ENCODE measurements around the gene ATP11A.

The ATP11A gene

DNA sequence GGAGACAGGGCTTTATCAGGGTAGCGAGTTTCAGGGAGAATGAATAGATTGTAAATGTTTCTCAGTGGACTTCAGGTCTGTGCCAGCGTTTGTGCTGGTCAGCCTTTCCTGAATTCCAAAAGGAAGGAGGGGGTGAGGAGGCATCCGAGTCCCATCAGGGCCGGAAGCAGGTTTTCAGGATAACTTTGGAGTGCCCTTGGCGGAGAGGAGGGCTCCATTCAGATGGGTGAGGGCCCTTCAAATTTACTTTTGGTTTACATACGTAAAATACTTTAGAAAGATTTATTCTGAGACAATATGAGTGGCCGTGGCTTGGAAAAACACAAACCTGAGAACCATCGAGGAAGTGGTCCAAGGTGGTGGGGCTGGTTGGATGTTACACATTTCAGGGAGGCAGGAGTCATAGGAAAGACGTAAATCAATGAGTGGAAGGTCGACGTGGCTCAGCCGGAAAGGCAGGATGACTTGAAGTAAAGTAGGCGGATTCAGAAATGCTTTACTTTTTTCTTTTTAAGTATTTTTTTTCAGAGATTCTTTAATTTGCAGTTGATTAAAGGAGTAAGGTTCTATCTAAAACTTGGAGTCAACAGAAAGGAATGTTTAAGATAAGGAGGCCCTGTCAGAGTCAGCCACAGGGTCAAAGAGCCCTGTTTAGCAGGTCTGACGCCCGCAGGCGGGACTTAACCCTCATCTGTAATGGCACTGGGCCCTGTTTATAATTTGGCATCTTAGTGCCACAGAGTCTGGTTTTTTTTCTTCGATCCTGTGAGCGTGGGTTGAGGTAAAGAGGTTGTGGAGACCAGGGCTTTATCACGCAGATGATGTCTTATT is 32.8 kb downstream of the ATP11A start:
- H3K9me3 ChIP-seq (ENCODE audit: severe bottlenecking): no peaks in the 10 kb centered on the region
- peaks cover 19% of the 10 kb centered on the region for H3K4me1 ChIP-seq (ENCODE audit: insufficient read depth, poor library complexity, severe bottlenecking)
- H3K27me3 ChIP-seq (ENCODE audit: insufficient read depth, poor library complexity, severe bottlenecking): no peaks in the 10 kb centered on the region
- no peaks in the 10 kb centered on the region for H3K36me3 ChIP-seq (ENCODE audit: low read depth)
- H3K4me3 ChIP-seq (ENCODE audit: severe bottlenecking): no peak overlapping the region
- peak; percentile 75 for ATAC-seq (ENCODE audit: low read depth)
- TF ChIP-seq, protein P1, sequence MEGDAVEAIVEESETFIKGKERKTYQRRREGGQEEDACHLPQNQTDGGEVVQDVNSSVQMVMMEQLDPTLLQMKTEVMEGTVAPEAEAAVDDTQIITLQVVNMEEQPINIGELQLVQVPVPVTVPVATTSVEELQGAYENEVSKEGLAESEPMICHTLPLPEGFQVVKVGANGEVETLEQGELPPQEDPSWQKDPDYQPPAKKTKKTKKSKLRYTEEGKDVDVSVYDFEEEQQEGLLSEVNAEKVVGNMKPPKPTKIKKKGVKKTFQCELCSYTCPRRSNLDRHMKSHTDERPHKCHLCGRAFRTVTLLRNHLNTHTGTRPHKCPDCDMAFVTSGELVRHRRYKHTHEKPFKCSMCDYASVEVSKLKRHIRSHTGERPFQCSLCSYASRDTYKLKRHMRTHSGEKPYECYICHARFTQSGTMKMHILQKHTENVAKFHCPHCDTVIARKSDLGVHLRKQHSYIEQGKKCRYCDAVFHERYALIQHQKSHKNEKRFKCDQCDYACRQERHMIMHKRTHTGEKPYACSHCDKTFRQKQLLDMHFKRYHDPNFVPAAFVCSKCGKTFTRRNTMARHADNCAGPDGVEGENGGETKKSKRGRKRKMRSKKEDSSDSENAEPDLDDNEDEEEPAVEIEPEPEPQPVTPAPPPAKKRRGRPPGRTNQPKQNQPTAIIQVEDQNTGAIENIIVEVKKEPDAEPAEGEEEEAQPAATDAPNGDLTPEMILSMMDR (IDR thresholded peaks at IDR 0.05; ENCODE audit: poor library complexity, severe bottlenecking): no peak
- H3K27ac ChIP-seq (ENCODE audit: poor library complexity, severe bottlenecking): peak overlapping the region; percentile 31
- peak; percentile 27 for DNase-seq (ENCODE audit: low spot score)

DNA sequence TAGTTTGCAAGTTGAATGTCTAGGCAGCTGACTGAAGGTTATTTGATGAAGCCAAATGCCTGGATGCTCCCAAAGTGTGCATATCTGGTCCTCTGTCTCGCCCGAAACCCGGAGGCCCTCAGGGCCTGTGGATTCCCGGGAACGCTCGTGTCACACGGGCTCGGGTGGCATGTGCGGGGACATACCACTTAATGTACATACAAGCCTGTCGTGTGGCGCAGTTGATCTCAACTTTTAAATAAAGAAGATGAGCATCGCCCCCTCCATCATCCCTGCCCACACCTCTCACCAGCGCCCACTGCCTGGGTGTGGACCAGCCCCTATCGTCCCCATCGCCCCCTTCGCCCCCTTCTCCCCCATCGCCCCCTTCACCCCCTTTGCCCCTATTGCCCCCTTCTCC is 33.9 kb downstream of the ATP11A start:
- TF ChIP-seq, protein P1 (IDR thresholded peaks at IDR 0.05; ENCODE audit: poor library complexity, severe bottlenecking): no peak
- ATAC-seq (ENCODE audit: low read depth): no peak

DNA sequence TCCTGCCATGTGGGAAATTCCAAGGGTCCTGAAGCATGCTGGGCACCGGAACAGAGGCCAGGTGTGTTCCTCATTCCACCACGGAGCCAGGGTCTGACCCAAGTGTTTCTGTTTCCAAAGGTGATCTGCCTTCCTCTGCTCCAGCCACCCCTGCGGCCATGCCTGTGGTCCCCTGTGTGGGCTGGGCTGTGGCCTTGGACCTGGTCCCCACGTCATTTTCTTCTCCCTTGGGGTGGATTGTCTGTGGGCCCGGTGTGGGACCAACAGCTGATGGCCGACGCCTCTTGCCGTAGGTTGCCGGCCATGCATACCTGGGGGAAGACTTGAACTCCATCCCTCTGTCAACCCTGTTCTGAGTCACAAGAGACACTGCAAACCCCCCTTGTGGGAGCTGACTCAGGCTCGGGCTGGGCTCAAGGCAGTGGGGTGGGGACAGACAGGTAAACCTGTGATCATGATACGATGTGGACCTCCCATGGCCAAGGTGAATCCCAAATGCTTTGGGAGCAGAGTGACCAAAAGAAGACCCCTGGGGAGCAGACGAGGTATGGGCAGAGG is 35.0 kb downstream of the ATP11A start:
- H3K9me3 ChIP-seq (ENCODE audit: severe bottlenecking): no peaks in the 10 kb centered on the region
- H3K4me1 ChIP-seq (ENCODE audit: insufficient read depth, poor library complexity, severe bottlenecking): peaks cover 15% of the 10 kb centered on the region
- DNase-seq (ENCODE audit: low spot score): no peak
- peak; percentile 58 for ATAC-seq (ENCODE audit: low read depth)
- no peaks in the 10 kb centered on the region for H3K27me3 ChIP-seq (ENCODE audit: insufficient read depth, poor library complexity, severe bottlenecking)
- no peaks in the 10 kb centered on the region for H3K36me3 ChIP-seq (ENCODE audit: low read depth)
- H3K4me3 ChIP-seq (ENCODE audit: severe bottlenecking): no peak overlapping the region
- H3K27ac ChIP-seq (ENCODE audit: poor library complexity, severe bottlenecking): no peak overlapping the region
- TF ChIP-seq, protein P1 (IDR thresholded peaks at IDR 0.05; ENCODE audit: poor library complexity, severe bottlenecking): no peak

More for the DNA sequence above, 33.9 kb downstream of the ATP11A start:
- Histone ChIP-seq H3K36me3 (ENCODE audit: low read depth) (no peaks in the 10 kb centered on the region), H3K27me3 (ENCODE audit: insufficient read depth, poor library complexity, severe bottlenecking) (no peaks in the 10 kb centered on the region), H3K4me3 (ENCODE audit: severe bottlenecking) (no peak overlapping the region), H3K9me3 (ENCODE audit: severe bottlenecking) (no peaks in the 10 kb centered on the region), H3K27ac (ENCODE audit: poor library complexity, severe bottlenecking) (no peak overlapping the region), H3K4me1 (ENCODE audit: insufficient read depth, poor library complexity, severe bottlenecking) (peaks cover 17% of the 10 kb centered on the region)
- no peak for DNase-seq (ENCODE audit: low spot score)

DNA sequence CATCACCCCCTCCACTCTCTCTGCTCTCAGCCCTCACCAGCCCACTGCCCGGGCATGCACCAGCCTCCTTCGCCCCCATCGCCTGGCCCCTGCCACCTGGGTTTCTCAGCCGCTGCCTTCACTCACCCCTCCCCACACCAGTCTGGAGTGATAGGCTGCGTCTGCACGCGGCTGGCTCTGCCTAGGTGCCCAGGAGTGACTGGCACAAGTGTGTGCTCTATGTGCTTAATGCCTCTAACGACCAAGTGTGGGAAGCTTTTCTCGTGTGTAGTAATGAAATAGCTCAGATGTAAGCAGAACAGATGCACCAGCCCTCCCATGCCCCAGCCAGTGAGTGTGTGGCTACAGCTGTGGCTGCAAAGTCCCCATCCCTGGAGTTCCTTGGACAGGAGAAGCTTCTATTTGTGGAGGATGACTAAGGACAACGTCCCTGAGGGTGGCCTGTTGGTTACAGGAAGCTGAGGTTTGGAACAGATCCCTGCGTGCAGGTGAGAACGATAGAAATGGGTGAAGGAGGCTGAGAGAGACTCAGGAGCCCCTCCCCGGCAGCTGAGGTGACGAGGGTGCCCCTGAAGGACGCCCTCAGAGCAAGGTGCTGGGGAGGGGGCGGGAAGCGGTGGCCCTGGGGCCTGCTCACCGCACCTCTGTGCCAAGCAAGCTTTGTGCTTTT is 35.6 kb downstream of the ATP11A start:
- Histone ChIP-seq H3K4me3 (ENCODE audit: severe bottlenecking) (no peak overlapping the region), H3K27me3 (ENCODE audit: insufficient read depth, poor library complexity, severe bottlenecking) (no peaks in the 10 kb centered on the region), H3K27ac (ENCODE audit: poor library complexity, severe bottlenecking) (no peak overlapping the region), H3K9me3 (ENCODE audit: severe bottlenecking) (no peaks in the 10 kb centered on the region), H3K36me3 (ENCODE audit: low read depth) (no peaks in the 10 kb centered on the region), H3K4me1 (ENCODE audit: insufficient read depth, poor library complexity, severe bottlenecking) (peaks cover 15% of the 10 kb centered on the region)
- TF ChIP-seq, protein P1 (IDR thresholded peaks at IDR 0.05; ENCODE audit: poor library complexity, severe bottlenecking): no peak
- DNase-seq (ENCODE audit: low spot score) (no peak), ATAC-seq (ENCODE audit: low read depth) (peak; percentile 15; the same call in 2 of the 3 replicates)

Measured in RWPE2 (cell line).